ENCODE data around the gene BFSP2. TPM values are rescaled to one million over a fixed set of nuclear protein-coding genes. Genes with fewer than 3 reads are reported as not detected.

Gene BFSP2
- total and polyA plus RNA-seq, 2 of the 4 experiments (the other 2 are of a cell fraction) = not detected

DNA sequence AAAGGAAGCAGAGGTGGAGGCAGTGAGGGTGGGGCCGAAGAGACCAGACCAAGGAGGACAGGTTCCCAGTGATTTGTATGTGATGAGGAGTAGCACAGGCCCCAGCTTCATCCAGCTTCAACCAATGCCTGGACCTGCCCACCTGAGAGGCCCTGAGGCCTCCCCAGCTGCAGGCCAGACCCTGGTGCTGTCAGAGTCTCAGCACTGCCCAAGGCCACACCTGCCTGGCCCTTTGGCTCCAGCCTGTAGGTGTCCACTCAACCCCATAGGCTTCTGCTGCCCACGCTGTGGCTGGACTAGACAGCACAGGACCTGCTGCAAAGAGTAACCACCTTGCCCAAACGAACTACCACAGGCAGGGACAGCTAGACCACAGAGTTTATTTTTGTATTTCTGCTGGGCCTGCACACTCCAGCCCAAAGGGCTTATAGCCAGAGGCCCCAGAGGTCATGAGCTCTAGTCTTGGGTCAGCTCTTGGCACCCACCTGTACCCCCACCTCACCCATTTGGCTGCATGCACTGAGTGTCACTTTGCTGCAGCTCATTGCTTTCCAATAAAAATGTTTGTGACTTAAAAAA lies 91.7 kb downstream of the BFSP2 start:
- Histone ChIP-seq H3K27me3 (ENCODE audit: control insufficient read depth, insufficient read depth, low read length) (no peaks in the 10 kb centered on the region), H4K20me1 (ENCODE audit: insufficient read depth, low read length) (no peaks in the 10 kb centered on the region), H3K14ac (replicated peaks; ENCODE audit: low read depth, low read length) (no peak overlapping the region), H2AFZ (replicated peaks; ENCODE audit: low read length, poor library complexity) (no peak overlapping the region), H3K27ac (ENCODE audit: insufficient read depth, low read length) (no peak overlapping the region), H3K79me1 (ENCODE audit: low read depth in 1 of 2, low read length in 2 of 2) (no peaks in the 10 kb centered on the region), H4K91ac (ENCODE audit: insufficient read depth, low read depth, low read length) (no peak overlapping the region), H2BK20ac (ENCODE audit: low read depth, low read length) (no peak overlapping the region), H3K4me2 (ENCODE audit: low read depth, low read length) (no peak overlapping the region), H4K5ac (ENCODE audit: low read depth, low read length) (no peak overlapping the region), H3K4me3 (ENCODE audit: insufficient read depth, low read depth, low read length) (no peak overlapping the region), H3K9me3 (ENCODE audit: control insufficient read depth, insufficient read depth, low read length) (peaks cover 1% of the 10 kb centered on the region; the same call in 1 of the 2 replicates), H3K9me1 (ENCODE audit: insufficient read depth, low read length) (peaks cover 4% of the 10 kb centered on the region), H2AK5ac (ENCODE audit: low read depth, low read length) (no peak overlapping the region), H2BK15ac (ENCODE audit: low read depth, low read length) (no peak overlapping the region), H3K23ac (ENCODE audit: low read depth, low read length) (no peak overlapping the region), H3K56ac (ENCODE audit: extremely low read depth, insufficient read depth, low read length) (no peak overlapping the region), H2BK120ac (ENCODE audit: low read depth, low read length) (no peak overlapping the region), H3K36me3 (ENCODE audit: control insufficient read depth, insufficient read depth, low read length) (no peaks in the 10 kb centered on the region), H4K8ac (ENCODE audit: low read depth in 2 of 2, low read length in 2 of 2) (no peak overlapping the region), H3K4me1 (ENCODE audit: control insufficient read depth, insufficient read depth, low read length) (no peaks in the 10 kb centered on the region; the same call in 1 of the 2 replicates), H2AK9ac (replicated peaks; ENCODE audit: low read depth, low read length, poor library complexity) (no peak overlapping the region), H3K4ac (ENCODE audit: low read depth, low read length) (no peak overlapping the region), H2BK5ac (ENCODE audit: low read depth, low read length, poor library complexity, severe bottlenecking) (no peak overlapping the region), H3K9ac (ENCODE audit: low read depth, low read length) (no peak overlapping the region), H3K18ac (ENCODE audit: low read depth, low read length) (no peak overlapping the region)
- DNase-seq (no peak), ATAC-seq (ENCODE audit: low read depth) (no peak)
- intact Hi-C loops (cut with micrococcal nuclease) = no loop called here
- ChIA-PET POLR2A (ENCODE audit: unreplicated experiment) (no interaction called here), CTCF (no interaction called here)
- dilution Hi-C loops (cut with HindIII; ENCODE audit: low sequenced_read_pairs, unreplicated experiment) = no loop called here
- no CpG with 5 or more reads among the region's 3 CpGs for WGBS, 2 experiments (ENCODE audit: extremely low coverage in 2 of 2, insufficient read length in 1 of 2)
- BruUV-seq (replicated peaks) = no TSS peak
- in situ Hi-C loops (cut with MboI; ENCODE audit: low sequenced_read_pairs) = no loop called here
- TF ChIP-seq, protein P1, sequence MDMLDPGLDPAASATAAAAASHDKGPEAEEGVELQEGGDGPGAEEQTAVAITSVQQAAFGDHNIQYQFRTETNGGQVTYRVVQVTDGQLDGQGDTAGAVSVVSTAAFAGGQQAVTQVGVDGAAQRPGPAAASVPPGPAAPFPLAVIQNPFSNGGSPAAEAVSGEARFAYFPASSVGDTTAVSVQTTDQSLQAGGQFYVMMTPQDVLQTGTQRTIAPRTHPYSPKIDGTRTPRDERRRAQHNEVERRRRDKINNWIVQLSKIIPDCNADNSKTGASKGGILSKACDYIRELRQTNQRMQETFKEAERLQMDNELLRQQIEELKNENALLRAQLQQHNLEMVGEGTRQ (IDR thresholded peaks at IDR 0.05; ENCODE audit: low read depth, low read length) = no peak
- TF ChIP-seq MAFK (IDR thresholded peaks at IDR 0.05; ENCODE audit: low read depth, low read length) = no peak
- TF ChIP-seq, protein P2, sequence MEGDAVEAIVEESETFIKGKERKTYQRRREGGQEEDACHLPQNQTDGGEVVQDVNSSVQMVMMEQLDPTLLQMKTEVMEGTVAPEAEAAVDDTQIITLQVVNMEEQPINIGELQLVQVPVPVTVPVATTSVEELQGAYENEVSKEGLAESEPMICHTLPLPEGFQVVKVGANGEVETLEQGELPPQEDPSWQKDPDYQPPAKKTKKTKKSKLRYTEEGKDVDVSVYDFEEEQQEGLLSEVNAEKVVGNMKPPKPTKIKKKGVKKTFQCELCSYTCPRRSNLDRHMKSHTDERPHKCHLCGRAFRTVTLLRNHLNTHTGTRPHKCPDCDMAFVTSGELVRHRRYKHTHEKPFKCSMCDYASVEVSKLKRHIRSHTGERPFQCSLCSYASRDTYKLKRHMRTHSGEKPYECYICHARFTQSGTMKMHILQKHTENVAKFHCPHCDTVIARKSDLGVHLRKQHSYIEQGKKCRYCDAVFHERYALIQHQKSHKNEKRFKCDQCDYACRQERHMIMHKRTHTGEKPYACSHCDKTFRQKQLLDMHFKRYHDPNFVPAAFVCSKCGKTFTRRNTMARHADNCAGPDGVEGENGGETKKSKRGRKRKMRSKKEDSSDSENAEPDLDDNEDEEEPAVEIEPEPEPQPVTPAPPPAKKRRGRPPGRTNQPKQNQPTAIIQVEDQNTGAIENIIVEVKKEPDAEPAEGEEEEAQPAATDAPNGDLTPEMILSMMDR (conservative IDR thresholded peaks at IDR 0.05; ENCODE audit: low read depth, low read length) = no peak
- no peak for TF ChIP-seq POLR2A (IDR thresholded peaks at IDR 0.05; ENCODE audit: low read depth, low read length)
- no peak for TF ChIP-seq FOS (IDR thresholded peaks at IDR 0.05; ENCODE audit: low read depth, low read length)
- TF ChIP-seq RFX5 (IDR thresholded peaks at IDR 0.05; ENCODE audit: low read depth, low read length) = no peak
- no peak for TF ChIP-seq CHD1 (IDR thresholded peaks at IDR 0.05; ENCODE audit: low read depth, low read length)
- TF ChIP-seq MXI1 (IDR thresholded peaks at IDR 0.05; ENCODE audit: borderline replicate concordance, low read depth, low read length) = no peak
- TF ChIP-seq CEBPB (IDR thresholded peaks at IDR 0.05; ENCODE audit: low read depth, low read length) = no peak
- TF ChIP-seq BHLHE40 (IDR thresholded peaks at IDR 0.05; ENCODE audit: low read depth, low read length) = no peak
- TF ChIP-seq SMC3 (IDR thresholded peaks at IDR 0.05; ENCODE audit: low read depth, low read length) = no peak
- no peak for TF ChIP-seq RCOR1 (IDR thresholded peaks at IDR 0.05; ENCODE audit: insufficient replicate concordance, low read length)
- TF ChIP-seq, protein P3, sequence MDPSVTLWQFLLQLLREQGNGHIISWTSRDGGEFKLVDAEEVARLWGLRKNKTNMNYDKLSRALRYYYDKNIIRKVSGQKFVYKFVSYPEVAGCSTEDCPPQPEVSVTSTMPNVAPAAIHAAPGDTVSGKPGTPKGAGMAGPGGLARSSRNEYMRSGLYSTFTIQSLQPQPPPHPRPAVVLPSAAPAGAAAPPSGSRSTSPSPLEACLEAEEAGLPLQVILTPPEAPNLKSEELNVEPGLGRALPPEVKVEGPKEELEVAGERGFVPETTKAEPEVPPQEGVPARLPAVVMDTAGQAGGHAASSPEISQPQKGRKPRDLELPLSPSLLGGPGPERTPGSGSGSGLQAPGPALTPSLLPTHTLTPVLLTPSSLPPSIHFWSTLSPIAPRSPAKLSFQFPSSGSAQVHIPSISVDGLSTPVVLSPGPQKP (IDR thresholded peaks at IDR 0.05; ENCODE audit: borderline replicate concordance, low read depth, low read length) = no peak
- TF ChIP-seq NFE2L2 (IDR thresholded peaks at IDR 0.05; ENCODE audit: low read depth, low read length) = no peak
- TF ChIP-seq MAZ (IDR thresholded peaks at IDR 0.05; ENCODE audit: borderline replicate concordance, low read depth, low read length) = no peak
